ENCODE data around the gene TP53INP2.
"Not testable (repeated sequence)": the region's sequence is repeated elsewhere in the genome, so short reads cannot be mapped to it uniquely, and the experiment has no call there.

Gene TP53INP2

DNA sequence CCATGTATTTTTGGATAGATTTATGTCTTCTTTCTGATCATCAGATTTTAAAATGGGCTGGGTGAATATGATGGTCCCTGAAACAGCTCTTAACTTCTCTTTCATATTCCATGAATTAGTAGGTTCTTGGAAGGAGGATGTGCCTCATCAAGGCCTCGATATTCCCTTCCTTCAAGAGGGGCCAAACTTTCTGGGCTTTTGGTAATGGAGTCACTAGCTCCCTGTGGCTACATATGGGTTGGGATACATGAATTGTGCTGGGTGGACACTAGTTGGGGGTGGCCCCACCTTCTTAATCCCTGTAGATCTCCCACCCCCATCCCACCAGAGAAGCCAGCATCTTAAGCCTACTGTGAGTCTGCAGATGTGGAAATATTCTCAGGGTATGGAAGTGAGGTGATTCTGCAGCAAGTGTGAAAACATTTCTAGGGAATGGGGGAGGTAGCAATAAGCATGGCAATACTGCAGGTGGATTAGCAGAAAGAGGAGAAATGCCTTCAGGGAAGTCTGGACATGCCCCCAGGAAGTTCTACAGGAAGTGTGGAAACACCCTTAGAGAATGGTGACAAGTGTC is 2.2 kb downstream of the TP53INP2 start:
- no peak for DNase-seq

DNA sequence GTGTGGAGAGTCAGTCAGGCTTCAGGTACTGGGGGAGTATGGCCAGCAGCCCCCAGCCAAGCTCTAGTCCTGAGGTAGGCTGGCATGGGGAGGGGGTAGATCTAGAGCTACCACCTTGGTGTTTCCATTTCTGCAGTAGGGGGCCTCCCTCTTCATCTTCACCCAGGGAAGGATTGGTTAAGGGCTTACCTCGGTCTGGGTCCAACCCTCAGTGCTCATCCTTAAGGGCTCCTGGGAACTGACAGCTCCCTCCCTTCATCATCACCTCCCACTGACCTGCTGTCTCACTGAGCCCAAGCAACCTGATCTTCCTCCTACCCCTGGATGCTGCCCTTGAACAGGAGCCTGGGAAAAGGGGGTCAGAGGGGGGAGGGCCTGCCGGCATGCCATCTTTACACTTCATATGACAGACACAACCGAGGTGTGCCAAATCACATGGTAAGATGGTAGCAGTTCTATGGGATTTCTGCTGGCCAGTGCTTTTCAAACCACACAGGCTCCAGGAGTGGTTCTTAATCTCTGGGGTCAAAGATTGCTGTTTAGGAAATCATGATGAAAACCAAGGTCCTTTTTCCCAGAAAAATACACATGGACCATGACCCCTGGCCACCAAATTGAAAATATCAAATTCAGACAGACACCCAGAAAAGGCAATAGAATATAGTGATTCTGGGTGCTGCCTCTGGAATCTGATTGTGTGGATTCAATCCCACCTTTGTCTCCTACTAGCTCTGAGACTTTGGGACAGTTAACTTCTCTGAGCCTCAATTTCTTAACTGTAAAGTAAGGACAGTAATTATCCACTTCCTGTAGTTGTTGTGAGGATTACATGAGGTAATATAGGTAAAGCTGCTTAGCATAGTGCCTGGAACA is 3.0 kb downstream of the TP53INP2 start:
- no peak for DNase-seq

DNA sequence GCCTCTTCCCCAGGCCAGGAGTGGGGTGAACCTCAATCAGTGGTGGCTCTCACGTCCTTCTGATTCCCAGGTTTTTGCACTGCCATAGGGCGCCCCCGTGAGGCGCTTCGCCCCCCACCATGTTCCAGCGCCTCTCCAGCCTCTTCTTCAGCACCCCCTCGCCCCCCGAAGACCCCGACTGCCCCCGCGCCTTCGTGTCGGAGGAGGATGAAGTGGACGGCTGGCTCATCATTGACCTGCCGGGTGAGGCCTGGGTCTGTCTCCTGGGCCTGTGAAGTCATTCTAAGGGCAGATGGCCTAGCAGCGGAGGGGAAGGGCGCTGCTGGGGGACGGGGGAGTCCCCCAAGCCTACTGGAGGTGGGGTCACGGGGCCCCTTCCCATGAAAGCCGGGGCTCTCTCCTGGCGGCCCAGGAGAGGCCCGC is 4.5 kb downstream of the TP53INP2 start:
- peak; percentile 67 for DNase-seq

DNA sequence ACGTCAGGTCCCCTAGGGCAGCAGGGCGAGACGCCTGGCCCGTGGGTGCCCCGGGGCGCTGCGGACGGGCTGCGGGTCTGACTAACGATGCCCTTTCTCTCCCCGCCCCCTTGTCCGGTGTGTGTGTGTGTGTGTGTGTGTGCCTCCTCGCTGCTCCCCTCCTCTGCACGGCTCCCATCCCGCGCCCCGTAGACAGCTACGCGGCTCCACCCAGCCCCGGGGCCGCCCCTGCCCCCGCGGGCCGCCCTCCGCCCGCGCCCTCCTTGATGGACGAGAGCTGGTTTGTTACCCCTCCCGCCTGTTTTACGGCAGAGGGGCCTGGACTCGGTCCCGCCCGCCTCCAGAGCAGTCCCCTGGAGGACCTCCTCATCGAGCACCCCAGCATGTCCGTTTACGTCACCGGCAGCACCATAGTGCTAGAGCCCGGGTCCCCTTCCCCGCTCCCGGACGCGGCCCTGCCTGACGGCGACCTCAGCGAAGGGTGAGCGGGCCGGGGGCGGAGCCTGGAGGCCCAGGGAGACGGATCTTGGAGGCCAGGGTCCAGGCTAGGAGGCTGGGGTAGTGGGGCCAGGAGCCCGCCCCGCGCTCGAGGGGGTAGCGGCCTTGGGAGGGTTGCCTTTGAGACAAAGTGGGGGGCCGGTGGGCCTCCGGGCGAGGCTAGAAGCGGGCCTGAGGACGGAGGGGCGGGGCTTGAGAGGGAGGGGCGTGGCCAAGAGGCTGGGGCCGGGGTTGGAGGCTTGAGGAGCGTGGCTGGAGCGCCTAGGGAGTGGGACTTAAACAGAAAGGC is 5.1 kb downstream of the TP53INP2 start:
- peak; percentile 89 for DNase-seq

DNA sequence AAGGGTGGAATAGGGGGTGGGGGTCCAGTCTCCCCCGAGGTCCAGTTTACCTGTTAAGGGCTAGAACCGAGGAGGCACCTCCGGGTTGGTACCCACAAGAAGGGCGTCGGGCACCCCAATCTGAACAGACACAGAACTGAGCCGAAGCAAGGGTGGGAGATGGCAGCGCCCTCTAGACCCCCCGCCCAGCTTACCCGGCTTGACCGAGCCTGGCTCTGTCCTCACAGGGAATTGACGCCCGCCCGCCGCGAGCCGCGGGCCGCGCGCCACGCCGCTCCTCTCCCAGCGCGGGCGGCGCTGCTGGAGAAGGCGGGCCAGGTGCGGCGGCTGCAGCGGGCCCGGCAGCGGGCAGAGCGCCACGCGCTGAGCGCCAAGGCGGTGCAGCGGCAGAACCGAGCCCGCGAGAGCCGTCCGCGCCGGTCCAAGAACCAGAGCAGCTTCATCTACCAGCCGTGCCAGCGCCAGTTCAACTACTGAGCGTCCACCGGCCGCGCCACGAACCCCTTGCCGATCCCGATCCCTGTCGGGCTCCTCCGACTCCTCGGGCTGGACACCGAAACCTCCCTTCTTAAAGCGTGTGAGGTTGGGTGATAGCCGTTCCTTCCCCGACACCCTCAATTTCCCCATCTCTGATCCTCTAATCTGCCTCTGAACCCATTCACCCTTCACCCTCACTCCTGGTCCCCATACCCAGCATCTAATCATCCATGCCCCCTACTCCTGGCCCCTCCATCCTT is 5.9 kb downstream of the TP53INP2 start:
- peak; percentile 84 for DNase-seq

DNA sequence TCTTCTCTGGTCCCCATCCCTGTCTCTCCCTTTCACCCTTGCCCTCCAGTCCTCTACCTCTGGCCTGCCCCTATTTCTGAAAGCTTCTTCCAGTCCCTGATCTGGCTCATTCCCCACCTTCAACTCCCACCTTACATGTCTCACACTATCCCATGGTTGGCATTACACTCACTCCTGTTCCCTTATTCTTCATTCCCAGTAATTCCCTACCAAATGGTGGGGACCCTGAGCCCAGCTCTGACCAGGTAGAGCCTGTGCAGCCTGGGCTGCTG is 6.4 kb downstream of the TP53INP2 start:
- no peak for DNase-seq

DNA sequence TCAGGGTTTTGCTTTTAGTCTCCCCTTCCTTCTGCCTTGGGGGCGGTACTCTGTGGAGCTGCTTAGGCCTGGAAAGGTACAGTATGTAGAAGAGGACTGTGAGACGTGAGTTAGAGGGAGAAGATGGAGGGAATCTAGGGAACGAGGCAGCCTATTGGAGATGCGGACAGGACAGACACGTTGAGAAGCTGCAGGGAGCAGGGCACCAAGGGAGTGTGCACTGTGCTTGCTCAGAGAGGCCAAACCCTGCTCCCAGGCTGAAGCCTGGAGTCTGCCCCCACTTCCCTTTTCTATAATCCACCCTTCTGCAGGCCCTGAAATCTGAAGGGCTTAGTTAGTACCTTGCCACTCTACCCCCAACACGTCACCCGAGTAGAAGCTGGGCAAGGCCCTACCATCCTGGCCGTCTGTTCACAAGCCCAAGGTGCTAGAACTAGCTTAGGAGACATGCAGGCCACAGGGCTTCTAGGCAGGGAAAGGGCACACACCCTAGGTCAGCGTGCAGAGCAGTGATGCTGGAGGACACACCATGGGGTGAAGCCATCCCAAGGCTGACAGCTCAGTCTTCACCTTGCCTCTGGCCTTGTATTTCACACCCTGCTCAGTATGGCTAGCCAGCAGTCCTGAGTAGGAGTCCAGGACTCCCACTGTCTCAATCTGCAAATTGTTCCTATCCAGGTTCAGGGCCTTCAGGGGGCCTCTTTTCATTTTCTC is 6.9 kb downstream of the TP53INP2 start:
- DNase-seq = peak; percentile 49

DNA sequence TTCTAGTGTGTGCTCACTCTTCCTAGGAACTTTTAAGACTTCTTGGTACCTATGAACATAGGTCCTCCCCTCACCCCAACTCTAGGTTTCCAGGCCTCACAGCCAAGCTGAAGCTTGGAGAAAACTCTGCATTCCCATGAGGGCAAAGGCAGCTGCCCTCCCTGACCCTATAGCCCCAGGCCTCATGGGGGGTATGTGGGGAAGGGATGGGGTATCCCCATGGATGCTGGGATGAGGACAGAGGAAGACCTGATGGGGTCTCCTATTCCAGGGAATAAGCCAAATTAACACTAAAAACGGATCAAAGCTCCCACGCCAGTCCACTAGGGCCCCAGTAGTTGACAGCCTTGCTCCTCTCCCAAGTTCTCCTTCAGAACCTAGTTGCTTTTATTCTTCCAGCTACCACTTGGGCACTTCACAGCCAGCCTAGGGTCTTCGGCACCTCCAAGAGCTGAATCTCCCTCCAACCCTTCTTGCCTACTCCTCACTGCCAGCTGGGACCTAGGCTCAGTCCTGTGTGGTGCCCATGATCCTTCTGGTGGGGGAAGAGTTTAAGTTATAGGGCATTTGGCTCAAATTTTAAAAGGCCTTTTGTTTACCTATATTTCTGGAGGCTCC is 7.8 kb downstream of the TP53INP2 start:
- no peak for DNase-seq

DNA sequence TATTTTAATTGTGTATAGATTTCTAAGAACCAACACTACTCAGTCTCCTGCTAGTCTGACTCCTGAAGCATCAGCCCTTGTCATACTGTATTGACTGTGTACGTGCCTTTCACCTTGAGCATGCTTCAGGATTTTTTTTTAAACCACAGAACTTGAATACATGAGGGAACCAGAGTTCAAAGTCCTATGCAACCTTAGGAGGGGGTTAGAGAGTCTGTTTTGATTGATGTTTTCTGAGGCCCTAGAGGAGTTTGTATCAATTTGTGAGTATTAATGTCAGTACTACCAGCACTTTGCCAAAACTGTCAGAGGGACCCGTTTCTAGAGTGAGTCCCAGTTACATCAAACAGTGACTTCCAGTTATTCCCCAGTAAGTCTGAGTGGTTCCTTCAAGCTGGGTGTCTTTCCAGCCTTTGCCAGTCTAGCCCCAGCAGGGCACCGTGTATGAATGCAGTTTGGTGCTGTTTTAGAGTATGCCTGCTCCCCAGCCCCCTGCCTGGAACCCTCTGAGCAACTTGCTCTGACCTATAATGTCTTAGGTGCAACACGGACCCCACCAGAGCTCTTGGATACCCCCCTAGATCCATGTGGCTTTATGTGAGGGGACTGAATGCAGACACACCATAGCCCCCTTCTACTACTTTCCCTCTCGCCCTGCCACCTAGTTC is 8.5 kb downstream of the TP53INP2 start:
- no peak for DNase-seq

DNA sequence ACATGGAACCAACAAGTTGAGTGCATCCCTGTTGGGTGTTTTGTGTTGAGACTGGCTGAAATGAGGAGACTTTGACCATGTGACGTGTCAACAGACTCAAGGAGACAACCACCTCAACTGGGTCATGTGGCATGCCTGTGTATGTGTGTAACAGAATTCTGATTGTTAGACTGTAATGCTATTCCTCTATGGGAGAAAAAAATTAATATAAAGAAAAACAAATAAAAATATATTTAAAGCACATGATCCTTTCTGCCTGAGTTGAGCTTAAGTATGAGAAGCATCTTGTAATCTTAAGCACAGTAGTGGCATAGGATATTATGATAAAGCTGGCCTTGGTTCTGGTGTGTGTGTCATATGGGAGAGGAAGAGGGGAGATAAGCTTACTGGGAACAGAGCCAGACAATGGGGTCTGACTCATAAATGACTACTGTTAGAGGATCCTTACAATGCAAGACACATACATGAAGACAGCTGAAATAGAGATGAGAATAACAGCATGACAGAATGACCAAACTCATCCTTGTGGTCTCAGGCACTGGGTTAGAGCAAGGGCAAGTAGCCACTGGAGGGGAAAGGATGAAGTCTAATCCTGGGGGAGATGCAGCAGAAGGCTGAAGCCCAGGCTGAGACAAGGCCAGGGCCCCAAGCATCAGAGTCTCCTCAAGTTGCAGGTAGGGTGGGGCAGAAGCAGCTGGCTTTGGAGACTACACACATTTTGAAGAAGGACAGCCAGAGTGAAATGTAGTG is 9.2 kb downstream of the TP53INP2 start:
- peak; percentile 98 for DNase-seq

DNA sequence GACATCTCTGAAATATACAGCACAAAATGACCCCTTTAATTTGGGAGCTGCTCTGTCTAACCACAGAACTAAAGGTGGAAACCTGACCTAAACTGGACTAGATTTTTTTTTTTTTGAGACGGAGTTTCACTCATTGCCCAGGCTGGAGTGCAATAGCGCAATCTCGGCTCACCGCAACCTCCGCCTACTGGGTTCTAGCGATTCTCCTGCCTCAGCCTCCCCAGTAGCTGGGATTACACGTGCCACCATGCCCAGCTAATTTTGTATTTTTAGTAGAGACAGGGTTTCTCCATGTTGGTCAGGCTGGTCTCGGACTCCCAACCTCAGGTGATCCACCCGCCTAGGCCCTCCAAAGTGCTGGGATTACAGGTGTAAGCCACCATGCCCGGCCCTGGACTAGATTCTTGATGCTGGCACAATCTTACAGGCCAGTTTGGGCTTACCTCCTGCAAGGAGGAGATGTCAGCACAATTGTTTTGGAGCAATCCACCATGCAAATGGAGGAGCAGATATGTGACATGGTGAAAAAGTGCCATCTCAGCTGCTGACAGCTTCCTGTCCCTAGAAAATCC is 9.9 kb downstream of the TP53INP2 start:
- not testable (repeated sequence) for DNase-seq

DNA sequence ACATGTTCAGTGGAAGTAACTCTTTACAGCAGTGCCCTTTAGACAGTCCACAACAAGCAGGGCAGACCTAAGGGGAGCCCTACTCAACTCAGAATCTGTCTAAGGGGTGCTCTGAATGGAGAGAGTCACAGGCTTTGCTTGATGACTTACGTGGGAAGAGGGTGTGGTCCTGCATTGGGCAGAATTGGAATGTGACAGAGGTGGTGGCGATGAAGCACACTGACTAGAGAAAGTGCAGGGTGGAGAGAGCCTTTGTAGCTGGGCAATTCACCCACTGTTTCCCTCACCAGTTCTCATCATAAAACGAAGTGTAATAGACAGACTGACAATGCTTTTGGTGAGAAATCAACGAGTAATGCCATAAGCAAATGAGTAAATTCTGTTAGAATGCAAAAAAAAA is 11.2 kb downstream of the TP53INP2 start:
- no peak for DNase-seq

DNA sequence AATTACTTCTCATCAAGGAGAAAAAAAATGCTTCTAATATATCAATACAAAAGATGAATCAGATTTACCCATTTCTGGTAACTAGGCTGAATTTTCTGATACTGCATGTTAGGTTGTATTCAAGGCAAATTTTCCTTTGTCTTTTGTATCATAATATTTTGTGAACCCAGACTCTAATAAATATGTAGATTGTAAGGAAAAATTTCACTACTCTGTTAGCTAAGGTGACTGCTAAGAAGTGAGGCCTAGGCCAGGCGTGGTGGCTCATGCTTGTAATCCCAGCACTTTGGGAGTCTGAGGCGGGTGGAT is 12.7 kb downstream of the TP53INP2 start:
- no peak for DNase-seq

DNA sequence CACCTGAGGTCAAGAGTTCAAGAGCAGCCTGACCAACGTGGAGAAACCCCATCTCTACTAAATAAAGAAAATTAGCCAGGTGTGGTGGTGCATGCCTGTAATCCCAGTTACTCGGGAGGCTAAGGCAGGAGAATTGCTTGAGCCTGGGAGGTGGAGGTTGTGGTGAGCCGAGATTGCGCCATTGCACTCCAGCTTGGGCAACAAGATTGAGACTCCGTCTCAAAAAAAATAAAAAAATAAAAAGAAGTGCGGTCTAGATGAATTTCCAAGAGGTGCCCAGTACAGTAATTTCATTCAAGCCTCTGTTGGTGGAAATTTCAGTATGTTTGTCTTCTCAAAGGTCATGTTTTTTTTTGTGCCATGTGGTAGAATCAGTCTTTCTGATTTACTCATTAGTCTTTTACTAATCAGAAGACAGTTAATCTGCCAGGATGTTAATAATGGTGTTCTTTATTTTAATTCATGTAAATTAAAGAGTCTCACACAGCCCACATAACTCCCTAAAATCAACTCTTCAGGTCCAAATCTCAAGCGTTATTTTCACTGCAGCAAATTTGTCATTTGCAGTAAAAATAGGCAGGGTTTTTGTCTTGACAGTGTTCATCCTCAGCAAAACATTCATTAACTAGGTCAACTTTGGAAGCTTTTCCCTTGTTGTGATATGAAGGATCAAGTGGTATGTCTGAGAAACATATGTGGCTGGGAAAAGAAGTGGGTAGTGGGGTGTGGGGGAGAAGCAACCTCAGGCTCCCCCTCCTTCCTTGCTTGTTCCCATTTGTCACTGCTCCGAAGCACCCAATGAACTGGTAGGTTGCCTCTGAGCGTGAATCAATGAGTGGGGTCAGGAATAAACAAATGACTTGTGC is 13.3 kb downstream of the TP53INP2 start:
- no peak for DNase-seq

DNA sequence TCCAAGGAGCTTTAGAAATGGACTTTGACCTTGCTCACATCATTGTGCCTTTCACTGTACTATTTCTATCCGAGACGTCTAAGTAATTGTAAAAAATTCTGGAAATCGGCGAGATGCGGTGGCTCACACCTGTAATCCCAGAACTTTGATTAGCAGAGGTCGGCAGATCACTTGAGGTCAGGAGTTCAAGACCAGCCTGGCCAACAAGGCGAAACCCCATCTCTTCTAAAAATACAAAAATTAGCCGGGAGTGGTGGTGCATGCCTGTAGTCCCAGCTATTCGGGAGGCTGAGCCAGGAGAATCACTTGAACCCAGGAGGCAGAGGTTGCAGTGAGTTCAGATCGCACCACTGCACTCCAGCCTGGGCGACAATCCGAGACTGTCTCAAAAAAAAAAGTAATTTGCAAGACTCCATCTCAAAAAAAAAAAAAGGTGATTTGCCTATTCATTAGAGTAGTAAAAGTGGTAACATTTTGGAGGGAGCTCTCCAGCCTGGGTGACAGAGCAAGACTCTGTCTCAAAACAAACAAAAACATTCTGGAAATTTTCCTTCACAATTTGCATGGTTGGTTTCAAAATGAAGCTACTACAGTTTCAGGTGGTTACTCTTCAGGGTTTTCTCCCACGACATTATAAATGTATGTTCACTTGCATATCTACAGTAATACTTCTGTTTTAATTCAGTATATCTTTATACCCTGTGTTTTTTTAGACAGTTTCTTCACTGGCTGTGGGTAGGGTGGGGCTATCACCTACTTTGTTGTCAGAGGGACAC is 15.3 kb downstream of the TP53INP2 start:
- DNase-seq = not testable (repeated sequence)

DNA sequence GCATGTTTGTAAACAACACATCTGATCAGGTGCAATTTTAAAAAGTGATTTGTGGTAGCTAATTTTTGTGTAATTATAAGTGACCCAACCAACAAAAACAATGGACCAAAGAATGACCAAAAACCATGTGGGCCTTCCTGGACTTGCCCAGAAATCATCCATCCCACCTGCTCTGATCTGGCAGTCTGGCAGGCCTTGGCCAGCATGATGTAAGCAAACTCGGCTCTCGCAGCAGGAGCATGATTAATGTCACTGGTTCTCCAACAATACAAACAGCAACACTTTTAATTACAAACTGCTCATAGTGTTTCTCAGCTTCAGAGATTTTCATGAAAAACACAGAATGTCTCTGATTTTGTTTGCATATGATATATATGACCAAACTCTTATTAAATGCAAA is 16.1 kb downstream of the TP53INP2 start:
- DNase-seq = no peak

DNA sequence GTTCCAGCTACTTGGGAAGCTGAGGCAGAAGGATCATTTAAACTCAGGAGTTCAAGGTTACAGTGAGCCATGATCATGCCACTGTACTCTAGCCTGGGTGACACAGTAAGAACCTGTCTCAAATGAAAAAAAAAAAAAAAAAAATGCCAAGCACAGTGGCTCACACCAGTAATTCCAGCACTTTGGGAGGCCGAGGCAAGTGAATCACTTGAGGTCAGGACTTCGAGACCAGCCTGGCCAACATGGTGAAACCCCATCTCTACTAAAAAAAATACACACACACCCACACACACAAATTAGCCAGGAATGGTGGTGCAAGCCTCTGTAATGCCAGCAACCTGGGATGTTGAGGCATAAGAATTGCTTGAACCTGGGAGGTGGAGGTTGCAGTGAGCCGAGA is 18.4 kb downstream of the TP53INP2 start:
- DNase-seq = not testable (repeated sequence)

DNA sequence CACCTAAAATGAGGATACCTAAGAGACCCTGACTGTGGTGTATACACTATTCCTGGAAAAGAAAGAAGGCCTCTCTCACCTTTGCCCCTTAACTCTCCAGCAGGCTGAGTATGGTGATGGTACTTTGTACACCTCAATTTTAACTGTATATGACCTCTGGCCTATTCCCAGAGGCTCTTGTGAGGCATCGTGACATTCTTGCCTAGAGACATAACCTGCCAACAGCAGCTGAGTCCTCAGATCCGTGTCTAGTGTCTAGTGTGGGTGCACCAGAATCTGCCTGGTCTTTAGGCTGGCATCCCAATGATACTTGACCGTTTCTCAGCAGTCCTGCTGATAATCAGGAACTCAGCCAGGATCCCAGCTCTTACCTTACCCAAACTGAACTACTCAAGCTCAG is 20.0 kb downstream of the TP53INP2 start:
- DNase-seq = no peak

DNA sequence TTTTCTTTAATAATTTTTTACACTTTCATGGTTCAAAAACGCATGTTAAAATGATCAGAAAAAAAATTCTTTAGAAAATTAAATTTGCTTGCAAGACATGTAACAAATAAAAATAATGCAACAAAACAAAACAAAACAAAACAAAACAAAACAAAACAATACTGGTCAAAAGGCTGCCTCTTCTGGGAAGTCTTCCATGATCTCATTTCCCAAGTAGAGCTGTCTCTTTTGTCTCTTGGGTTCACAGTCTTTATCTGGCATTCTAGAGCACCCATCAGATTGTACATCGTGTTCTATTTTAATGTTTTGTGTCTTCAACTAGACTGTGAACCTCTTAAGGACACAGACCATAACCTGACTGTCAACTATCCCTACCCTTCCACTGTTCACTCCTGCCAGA is 25.3 kb downstream of the TP53INP2 start:
- no peak for DNase-seq
